HepG2 (cell line): Measurements from ENCODE around the gene GRIN3B. TPM values are rescaled to one million over a fixed set of nuclear protein-coding genes. Genes with fewer than 3 reads are reported as not detected.

Source experiments
- ATAC-seq: fragments of 200-7000 bp; cut with Tn5 transposase; 3 replicates; pipeline ENCODE4 v1.9.1; 2020; ENCODE audit warnings: mild to moderate bottlenecking, moderate library complexity
- BruUV-seq: library from RNA; stranded (reverse); fragments of 400-500 nt; replicated peaks from 2 replicates; lab custom pipeline; 2021; lab: Mats Ljungman, UMichigan
- CTCF ChIA-PET: fragments of 300-600 bp; formaldehyde crosslinking; extraction: SDS; loops from one replicate; lab custom pipeline; 2021; ENCODE audit warnings: low total read pairs, inconsistent platforms, low intra/inter-chr PET ratio; lab: Yijun Ruan, JAX
- POLR2A ChIA-PET: fragments of 350-600 bp; sonication (Branson Sonifier 250); formaldehyde crosslinking; loops from one replicate; lab custom pipeline; 2020; ENCODE audit warnings: antibody characterized with exemption, inconsistent platforms; lab: Yijun Ruan, JAX
- DNase-seq: peaks from one replicate; pipeline ENCODE4 v3.0.0-alpha.2; 2015; ENCODE audit warnings: low spot score
- FAIRE-seq: peaks from 3 replicates; lab custom pipeline; 2011; peaks lifted over from hg19 to GRCh38; lab: Jason Lieb, UNC
- H2AFZ ChIP-seq: one replicate; pipeline ENCODE4 v1.6.1; 2011; ENCODE audit warnings: low read length, inconsistent platforms
- H3K27ac ChIP-seq: fragments of 300-600 bp; 3 replicates; pipeline ENCODE4 v1.8.0; 2011; ENCODE audit warnings: mixed run types, mild to moderate bottlenecking, mixed read lengths, low read length, inconsistent platforms; ENCODE audit not compliant: insufficient read depth; ENCODE audit errors: extremely low read length
- H3K27me3 ChIP-seq, 2 experiments: fragments of 200-600 bp in 1 of 2; 2 replicates in 1 of 2; 3 replicates in 1 of 2; pipeline versions ENCODE4 v1.6.0 to v1.8.0; 2011; ENCODE audit warnings: low read length in 2 of 2, mild to moderate bottlenecking in 2 of 2, moderate library complexity in 2 of 2, inconsistent platforms in 1 of 2; ENCODE audit not compliant: insufficient read depth in 2 of 2, control insufficient read depth in 1 of 2
- H3K36me3 ChIP-seq, 2 experiments: fragments of 200-600 bp in 1 of 2; replicated peaks in 1 of 2; 2 replicates in 1 of 2; 3 replicates in 1 of 2; pipeline versions ENCODE4 v1.5.1 to v1.8.0; 2011; ENCODE audit warnings: low read length in 2 of 2, inconsistent platforms in 1 of 2; ENCODE audit not compliant: insufficient read depth in 2 of 2, control insufficient read depth in 1 of 2
- H3K4me1 ChIP-seq: 2 replicates; pipeline ENCODE4 v1.5.1; 2012; ENCODE audit warnings: low read length, inconsistent platforms; ENCODE audit not compliant: insufficient read depth
- H3K4me2 ChIP-seq: 2 replicates; pipeline ENCODE4 v1.6.0; 2011; ENCODE audit warnings: low read depth, low read length, inconsistent platforms
- H3K4me3 ChIP-seq, 3 experiments: fragments of 200-600 bp in 1 of 3; sonication (generic), shearing (Covaris generic) in 1 of 3; replicated peaks in 1 of 3; 2 replicates each; pipeline ENCODE4 v1.5.1; 2011 to 2016; ENCODE audit warnings: low read length in 3 of 3, inconsistent platforms in 2 of 3, low read depth in 2 of 3, mild to moderate bottlenecking in 2 of 3, control low read depth in 1 of 3, mixed read lengths in 1 of 3; ENCODE audit not compliant: insufficient read depth in 1 of 3
- H3K79me2 ChIP-seq: one replicate; pipeline ENCODE4 v1.6.1; 2011; ENCODE audit warnings: low read length, inconsistent platforms; ENCODE audit not compliant: insufficient read depth
- H3K9ac ChIP-seq: 2 replicates; pipeline ENCODE4 v1.6.0; 2011; ENCODE audit warnings: mild to moderate bottlenecking, low read depth, low read length, inconsistent platforms; ENCODE audit not compliant: insufficient read depth
- H3K9me3 ChIP-seq: 2 replicates; pipeline ENCODE4 v1.5.1; 2012; ENCODE audit warnings: mild to moderate bottlenecking, low read length
- H4K20me1 ChIP-seq: 2 replicates; pipeline ENCODE4 v1.6.0; 2011; ENCODE audit warnings: inconsistent platforms, mild to moderate bottlenecking, low read length, moderate library complexity; ENCODE audit not compliant: insufficient read depth
- ADNP ChIP-seq: sonication (generic); formaldehyde crosslinking; IDR thresholded peaks from 2 replicates; pipeline ENCODE4 v1.4.0; 2020; ENCODE audit warnings: missing genetic modification reagents
- HDAC1 ChIP-seq: sonication (generic); formaldehyde crosslinking; IDR thresholded peaks from 2 replicates; pipeline ENCODE4 v1.5.1; 2020; ENCODE audit warnings: mild to moderate bottlenecking, missing genetic modification reagents
- KDM1A ChIP-seq: IDR thresholded peaks from 2 replicates; pipeline ENCODE4 v1.6.1; 2016; ENCODE audit warnings: missing compliant biosample characterization
- THAP11 ChIP-seq: IDR thresholded peaks from 2 replicates; pipeline ENCODE4 v1.6.1; 2016; ENCODE audit warnings: missing biosample characterization, missing genetic modification reagents
- ZNF629 ChIP-seq: sonication (generic); formaldehyde crosslinking; conservative IDR thresholded peaks from 2 replicates; pipeline ENCODE4 v1.5.0; 2020; ENCODE audit warnings: missing genetic modification reagents
- WGBS: methylation state at CpG from one replicate; pipeline ENCODE4 v1.1.6; 2017; ENCODE audit warnings: low lambda C conversion rate; 5-methylcytosine and 5-hydroxymethylcytosine counted together
- in situ Hi-C: cut with HindIII; loops from 2 replicates; pipeline ENCODE4 v1.10.0; 2017; ENCODE audit warnings: low pct_unique_long_range_greater_than_20kb; ENCODE audit not compliant: extremely low pct_ligation_motif_present
- intact Hi-C: fragments of 100-400 bp; cut with micrococcal nuclease; formaldehyde crosslinking; loops from one replicate; pipeline ENCODE4 v1.10.0; 2022; ENCODE audit not compliant: unreplicated experiment
- polyA plus RNA-seq, 8 experiments: library from polyadenylated mRNA; depleted of rRNA in 3 of 8; stranded (reverse) in 7 of 8; unstranded in 1 of 8; fragments of >200 nt; fragmentation: Illumina TruSeq in 4 of 8; extraction: Trizol in 4 of 8; gene quantifications; 2 replicates each; pipeline versions ENCODE4 v1.2.1 to v1.2.3, GENCODE V29; 2011 to 2016; ENCODE audit warnings: low read depth in 4 of 8, missing spikeins in 1 of 8, mixed read lengths in 1 of 8; ENCODE audit not compliant: insufficient read depth in 1 of 8
- total RNA-seq, 5 experiments: library from RNA; depleted of rRNA; stranded (reverse); fragments of >200 nt; fragmentation: Illumina TruSeq; extraction: Trizol; gene quantifications; 2 replicates each; pipeline ENCODE4 v1.2.3, GENCODE V29; 2016; ENCODE audit warnings: low read depth in 1 of 5
- TF ChIP-seq, protein P1 (sequence below): sonication (generic); formaldehyde crosslinking; IDR thresholded peaks from 2 replicates; pipeline ENCODE4 v1.9.0; 2021; ENCODE audit warnings: missing genetic modification reagents, mild to moderate bottlenecking, borderline replicate concordance

GRIN3B gene
- total and polyA plus RNA-seq, 2 of the 13 experiments (the other 11 are each of a cell fraction or from before 2014, with no cell fraction given), result 0.07 to 0.20 TPM

DNA sequence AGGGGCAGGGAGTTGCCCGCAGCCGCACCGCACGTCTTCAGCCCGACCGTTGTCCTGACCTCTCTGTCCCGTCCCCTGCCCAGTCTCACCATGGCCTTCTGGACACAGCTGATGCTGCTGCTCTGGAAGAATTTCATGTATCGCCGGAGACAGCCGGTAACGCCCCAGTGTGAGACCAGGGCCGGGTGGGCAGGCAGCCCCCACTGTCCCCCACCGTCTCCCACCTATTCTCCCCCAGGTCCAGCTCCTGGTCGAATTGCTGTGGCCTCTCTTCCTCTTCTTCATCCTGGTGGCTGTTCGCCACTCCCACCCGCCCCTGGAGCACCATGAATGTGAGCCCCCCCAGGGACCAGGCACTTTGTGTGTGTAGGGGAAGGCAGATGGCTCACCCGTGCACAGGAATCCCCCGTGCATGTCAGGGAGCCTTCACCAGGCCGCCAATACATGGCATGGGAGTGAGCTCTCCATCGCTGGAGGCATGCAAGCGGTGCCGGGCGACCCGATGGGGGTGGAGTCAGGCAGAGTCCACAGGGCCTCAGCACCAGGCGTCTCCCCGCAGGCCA is 41.1 kb downstream of the GRIN3B start (continued):
- TF ChIP-seq, protein P1, sequence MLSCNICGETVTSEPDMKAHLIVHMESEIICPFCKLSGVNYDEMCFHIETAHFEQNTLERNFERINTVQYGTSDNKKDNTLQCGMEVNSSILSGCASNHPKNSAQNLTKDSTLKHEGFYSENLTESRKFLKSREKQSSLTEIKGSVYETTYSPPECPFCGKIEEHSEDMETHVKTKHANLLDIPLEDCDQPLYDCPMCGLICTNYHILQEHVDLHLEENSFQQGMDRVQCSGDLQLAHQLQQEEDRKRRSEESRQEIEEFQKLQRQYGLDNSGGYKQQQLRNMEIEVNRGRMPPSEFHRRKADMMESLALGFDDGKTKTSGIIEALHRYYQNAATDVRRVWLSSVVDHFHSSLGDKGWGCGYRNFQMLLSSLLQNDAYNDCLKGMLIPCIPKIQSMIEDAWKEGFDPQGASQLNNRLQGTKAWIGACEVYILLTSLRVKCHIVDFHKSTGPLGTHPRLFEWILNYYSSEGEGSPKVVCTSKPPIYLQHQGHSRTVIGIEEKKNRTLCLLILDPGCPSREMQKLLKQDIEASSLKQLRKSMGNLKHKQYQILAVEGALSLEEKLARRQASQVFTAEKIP (CRISPR knock-in tag), result no peak
- TF ChIP-seq ADNP, result no peak
- TF ChIP-seq, all 625 proteins: peak for 20

DNA sequence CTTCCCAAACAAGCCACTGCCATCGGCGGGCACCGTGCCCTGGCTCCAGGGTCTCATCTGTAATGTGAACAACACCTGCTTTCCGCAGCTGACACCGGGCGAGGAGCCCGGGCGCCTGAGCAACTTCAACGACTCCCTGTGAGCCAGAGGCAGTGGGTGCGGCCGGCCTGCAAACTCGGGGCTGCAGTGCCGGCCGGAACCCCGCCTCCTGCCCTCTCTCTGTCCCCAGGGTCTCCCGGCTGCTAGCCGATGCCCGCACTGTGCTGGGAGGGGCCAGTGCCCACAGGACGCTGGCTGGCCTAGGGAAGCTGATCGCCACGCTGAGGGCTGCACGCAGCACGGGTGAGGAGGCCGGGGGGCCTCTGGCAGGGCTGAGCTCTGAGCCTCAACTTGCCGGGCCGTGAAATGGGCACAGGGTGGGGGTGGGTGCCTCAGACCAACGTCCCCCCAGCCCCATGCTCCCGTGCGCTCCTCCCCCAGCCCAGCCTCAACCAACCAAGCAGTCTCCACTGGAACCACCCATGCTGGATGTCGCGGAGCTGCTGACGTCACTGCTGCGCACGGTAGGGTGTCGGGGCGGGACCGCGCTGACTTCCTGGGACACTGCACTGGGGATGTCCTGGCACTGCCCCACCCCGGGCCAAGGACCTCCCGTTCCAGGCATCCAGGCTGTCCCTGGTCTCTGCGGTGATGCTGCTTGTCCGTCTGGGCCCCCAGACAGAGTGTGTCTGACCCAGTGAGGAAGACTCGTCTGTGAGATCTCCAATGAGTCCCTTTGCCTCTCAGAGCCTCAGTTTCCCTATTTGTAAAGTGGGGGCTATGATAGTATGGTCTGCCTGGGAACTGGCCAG is 41.8 kb downstream of the GRIN3B start:
- no TSS peak for BruUV-seq
- CTCF ChIA-PET, result no interaction called here
- in situ Hi-C loops (no loop called here), intact Hi-C loops (no loop called here)
- H3K79me2 ChIP-seq, result no peaks in the 10 kb centered on the region
- no peak overlapping the region for H2AFZ ChIP-seq
- H4K20me1 ChIP-seq, result no peaks in the 10 kb centered on the region
- POLR2A ChIA-PET, result interaction anchor here (1.1 to 4.1 kb wide), 3 partner anchors 9 to 14 kb away, joined by 3 to 71 read pairs (median 6); partner anchors contain the start of gene CNN2
- H3K27ac ChIP-seq, result no peak overlapping the region
- no peaks in the 10 kb centered on the region for H3K9me3 ChIP-seq
- peaks cover 0 to 8% of the 10 kb centered on the region in 2 experiments; a peak in 4 of 5 replicates for H3K36me3 ChIP-seq
- TF ChIP-seq KDM1A (CRISPR knock-in tag) (no peak), HDAC1 (0 out of 2 replicates have a peak, but pooled peaks have one; percentile 9), ZNF629 (CRISPR knock-in tag) (peak; percentile 92), THAP11 (CRISPR knock-in tag) (no peak)
- H3K4me2 ChIP-seq, result peak overlapping the region; percentile 98; the same call in 1 of the 2 replicates
- peaks cover 44% of the 10 kb centered on the region for H3K4me1 ChIP-seq
- ATAC-seq (no peak), FAIRE-seq (no peak), DNase-seq (no peak)
- no peak overlapping the region for H3K9ac ChIP-seq
- 100% methylated on average over 4 of the region's 43 CpGs for WGBS
- H3K27me3 ChIP-seq, result no peaks in the 10 kb centered on the region
- H3K4me3 ChIP-seq, result no peak overlapping the region
